ENCODE measurements around the gene CD209.
"Not testable (repeated sequence)": the region's sequence is repeated elsewhere in the genome, so short reads cannot be mapped to it uniquely, and the experiment has no call there.

CD209 gene

GRCh38 chr19:7748171-7748570 lies 837 bp upstream of the CD209 start:
- no peaks in the 10 kb centered on the region for H3K4me1 ChIP-seq (ENCODE audit: control insufficient read depth, insufficient read depth, low read length)

DNA sequence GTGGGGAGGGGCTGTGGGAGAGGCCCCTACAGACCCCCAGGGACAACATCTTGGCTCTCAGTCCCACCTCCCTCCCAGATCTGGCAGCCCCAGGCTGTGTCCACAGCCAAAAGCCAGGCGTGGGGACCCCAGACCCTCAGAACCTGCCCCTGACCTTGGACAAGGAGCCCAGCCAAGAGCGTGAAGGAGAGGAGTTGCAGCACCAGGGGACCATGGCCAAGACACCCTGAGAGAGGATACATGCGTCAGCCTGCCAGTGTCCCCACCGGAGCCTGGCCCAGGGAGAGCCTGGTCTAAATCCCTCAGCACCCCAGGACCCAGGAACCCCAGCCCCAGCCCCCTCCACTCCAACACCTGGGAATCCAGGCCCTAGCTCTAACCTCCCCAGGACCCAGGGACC lies 1.0 kb downstream of the CD209 start:
- H3K36me3 ChIP-seq (ENCODE audit: control insufficient read depth in 2 of 2, insufficient read depth in 2 of 2, low read length in 2 of 2); H3K27ac ChIP-seq (ENCODE audit: low read length); H3K4me3 ChIP-seq (ENCODE audit: low read length in 2 of 2); H3K4me1 ChIP-seq (ENCODE audit: control insufficient read depth, insufficient read depth, low read length); H3K9ac ChIP-seq (ENCODE audit: low read length in 2 of 2); H3K9me3 ChIP-seq (ENCODE audit: control insufficient read depth in 2 of 2, low read length in 2 of 2); H3K27me3 ChIP-seq (ENCODE audit: control insufficient read depth in 1 of 2, insufficient read depth in 2 of 2, low read length in 2 of 2): not testable (repeated sequence)

More at GRCh38 chr19:7748171-7748570, 837 bp upstream of the CD209 start:
- no peak overlapping the region for H3K4me3 ChIP-seq (ENCODE audit: low read length in 2 of 2)
- no peak overlapping the region for H3K9ac ChIP-seq (ENCODE audit: low read length in 2 of 2)
- peaks cover 6 to 7% of the 10 kb centered on the region in 2 donors for H3K27me3 ChIP-seq (ENCODE audit: control insufficient read depth in 1 of 2, insufficient read depth in 2 of 2, low read length in 2 of 2)
- H3K9me3 ChIP-seq (ENCODE audit: control insufficient read depth in 2 of 2, low read length in 2 of 2): no peaks in the 10 kb centered on the region
- no peak overlapping the region for H3K27ac ChIP-seq (ENCODE audit: low read length)
- H3K36me3 ChIP-seq (ENCODE audit: control insufficient read depth in 2 of 2, insufficient read depth in 2 of 2, low read length in 2 of 2): no peaks in the 10 kb centered on the region

DNA sequence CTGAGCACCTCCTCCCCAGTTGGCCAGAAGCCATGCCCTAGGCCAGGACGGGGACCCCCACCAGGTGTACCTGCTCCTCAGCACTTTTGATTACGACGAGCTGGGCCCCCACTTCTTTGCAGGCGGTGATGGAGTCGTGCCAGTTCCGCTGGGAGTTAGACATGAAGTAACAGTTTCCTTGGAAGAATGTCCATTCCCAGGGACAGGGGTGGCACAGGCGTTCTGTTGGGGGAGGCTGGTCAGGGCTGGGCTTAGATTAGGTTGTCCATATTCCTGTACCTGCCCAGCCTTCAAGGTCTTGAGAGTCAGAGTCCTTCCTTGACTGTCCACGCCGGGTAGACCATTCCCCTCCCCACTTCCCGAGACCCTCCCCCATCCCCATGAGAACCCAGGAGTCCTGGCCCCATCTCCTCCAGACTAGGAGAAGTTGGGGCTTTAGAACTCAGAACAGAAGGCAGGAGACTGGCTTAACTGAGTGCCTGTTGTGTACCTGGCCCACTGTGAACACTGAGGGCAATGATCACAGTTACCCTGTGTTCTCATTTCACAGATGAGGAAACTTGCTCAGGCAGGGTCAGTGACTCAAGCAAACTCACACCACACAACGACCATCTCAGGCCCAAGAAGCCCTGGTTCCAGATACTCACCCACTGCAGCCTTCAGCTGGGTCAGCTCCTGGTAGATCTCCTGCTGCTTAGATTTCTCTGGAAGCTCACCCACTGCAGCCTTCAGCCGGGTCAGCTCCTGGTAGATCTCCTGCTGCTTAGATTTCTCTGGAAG lies 2.3 kb downstream of the CD209 start:
- Histone ChIP-seq H3K36me3 (ENCODE audit: control insufficient read depth in 2 of 2, insufficient read depth in 2 of 2, low read length in 2 of 2) (no peaks in the 10 kb centered on the region), H3K27me3 (ENCODE audit: control insufficient read depth in 1 of 2, insufficient read depth in 2 of 2, low read length in 2 of 2) (peaks cover 7 to 8% of the 10 kb centered on the region in 2 donors), H3K9ac (ENCODE audit: low read length in 2 of 2) (no peak overlapping the region), H3K4me3 (ENCODE audit: low read length in 2 of 2) (no peak overlapping the region), H3K4me1 (ENCODE audit: control insufficient read depth, insufficient read depth, low read length) (no peaks in the 10 kb centered on the region), H3K27ac (ENCODE audit: low read length) (no peak overlapping the region), H3K9me3 (ENCODE audit: control insufficient read depth in 2 of 2, low read length in 2 of 2) (no peaks in the 10 kb centered on the region)

GRCh38 chr19:7744199-7744786 lies 3.0 kb downstream of the CD209 start:
- Histone ChIP-seq H3K27me3 (ENCODE audit: control insufficient read depth in 1 of 2, insufficient read depth in 2 of 2, low read length in 2 of 2) (peaks cover 7 to 8% of the 10 kb centered on the region in 2 donors), H3K9ac (ENCODE audit: low read length in 2 of 2) (no peak overlapping the region), H3K36me3 (ENCODE audit: control insufficient read depth in 2 of 2, insufficient read depth in 2 of 2, low read length in 2 of 2) (no peaks in the 10 kb centered on the region), H3K4me1 (ENCODE audit: control insufficient read depth, insufficient read depth, low read length) (no peaks in the 10 kb centered on the region), H3K27ac (ENCODE audit: low read length) (no peak overlapping the region), H3K9me3 (ENCODE audit: control insufficient read depth in 2 of 2, low read length in 2 of 2) (no peaks in the 10 kb centered on the region), H3K4me3 (ENCODE audit: low read length in 2 of 2) (no peak overlapping the region)

- H3K4me3 ChIP-seq (ENCODE audit: low read length in 2 of 2): no peak overlapping the region
- H3K9ac ChIP-seq (ENCODE audit: low read length in 2 of 2): no peak overlapping the region
- no peak overlapping the region for H3K27ac ChIP-seq (ENCODE audit: low read length)
- H3K9me3 ChIP-seq (ENCODE audit: control insufficient read depth in 2 of 2, low read length in 2 of 2): no peaks in the 10 kb centered on the region
- no peaks in the 10 kb centered on the region for H3K4me1 ChIP-seq (ENCODE audit: control insufficient read depth, insufficient read depth, low read length)
- H3K36me3 ChIP-seq (ENCODE audit: control insufficient read depth in 2 of 2, insufficient read depth in 2 of 2, low read length in 2 of 2): no peaks in the 10 kb centered on the region
- H3K27me3 ChIP-seq (ENCODE audit: control insufficient read depth in 1 of 2, insufficient read depth in 2 of 2, low read length in 2 of 2): peaks cover 7 to 8% of the 10 kb centered on the region in 2 donors
Observed at GRCh38 chr19:7743425-7743841, 3.9 kb downstream of the CD209 start.

GRCh38 chr19:7742991-7743390 lies 4.3 kb downstream of the CD209 start:
- no peaks in the 10 kb centered on the region for H3K9me3 ChIP-seq (ENCODE audit: control insufficient read depth in 2 of 2, low read length in 2 of 2)
- H3K36me3 ChIP-seq (ENCODE audit: control insufficient read depth in 2 of 2, insufficient read depth in 2 of 2, low read length in 2 of 2): no peaks in the 10 kb centered on the region
- no peak overlapping the region for H3K9ac ChIP-seq (ENCODE audit: low read length in 2 of 2)
- peaks cover 5 to 6% of the 10 kb centered on the region in 2 donors for H3K27me3 ChIP-seq (ENCODE audit: control insufficient read depth in 1 of 2, insufficient read depth in 2 of 2, low read length in 2 of 2)
- H3K27ac ChIP-seq (ENCODE audit: low read length): no peak overlapping the region
- H3K4me1 ChIP-seq (ENCODE audit: control insufficient read depth, insufficient read depth, low read length): no peaks in the 10 kb centered on the region
- no peak overlapping the region for H3K4me3 ChIP-seq (ENCODE audit: low read length in 2 of 2)

- Histone ChIP-seq H3K4me3 (ENCODE audit: low read length in 2 of 2) (no peak overlapping the region), H3K36me3 (ENCODE audit: control insufficient read depth in 2 of 2, insufficient read depth in 2 of 2, low read length in 2 of 2) (no peaks in the 10 kb centered on the region), H3K27ac (ENCODE audit: low read length) (no peak overlapping the region), H3K27me3 (ENCODE audit: control insufficient read depth in 1 of 2, insufficient read depth in 2 of 2, low read length in 2 of 2) (peaks cover 1 to 2% of the 10 kb centered on the region in 2 donors), H3K9ac (ENCODE audit: low read length in 2 of 2) (no peak overlapping the region), H3K4me1 (ENCODE audit: control insufficient read depth, insufficient read depth, low read length) (no peaks in the 10 kb centered on the region), H3K9me3 (ENCODE audit: control insufficient read depth in 2 of 2, low read length in 2 of 2) (no peaks in the 10 kb centered on the region)
Observed at GRCh38 chr19:7742575-7742974, 4.8 kb downstream of the CD209 start.

DNA sequence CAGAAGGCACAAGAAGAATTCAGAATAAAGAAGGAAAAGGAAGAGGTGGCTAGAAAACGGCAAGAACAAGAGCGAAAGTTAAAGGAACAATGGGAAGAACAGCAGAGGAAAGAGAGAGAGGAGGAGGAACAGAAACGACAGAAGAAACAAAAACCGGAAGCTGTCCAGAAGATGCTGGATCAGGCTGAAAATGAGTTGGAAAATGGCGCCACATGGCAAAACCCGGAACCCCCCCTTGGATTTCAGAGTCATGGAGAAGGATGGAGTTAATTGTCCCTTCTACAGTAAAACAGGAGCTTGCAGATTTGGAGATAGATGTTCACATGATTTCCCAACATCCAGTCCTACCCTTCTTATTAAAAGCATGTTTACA lies 6.7 kb downstream of the CD209 start:
- Histone ChIP-seq H3K27ac (ENCODE audit: low read length) (no peak overlapping the region), H3K36me3 (ENCODE audit: control insufficient read depth in 2 of 2, insufficient read depth in 2 of 2, low read length in 2 of 2) (no peaks in the 10 kb centered on the region), H3K27me3 (ENCODE audit: control insufficient read depth in 1 of 2, insufficient read depth in 2 of 2, low read length in 2 of 2) (peaks cover 2 to 3% of the 10 kb centered on the region in 2 donors), H3K9ac (ENCODE audit: low read length in 2 of 2) (no peak overlapping the region), H3K9me3 (ENCODE audit: control insufficient read depth in 2 of 2, low read length in 2 of 2) (no peaks in the 10 kb centered on the region), H3K4me3 (ENCODE audit: low read length in 2 of 2) (no peak overlapping the region), H3K4me1 (ENCODE audit: control insufficient read depth, insufficient read depth, low read length) (no peaks in the 10 kb centered on the region)

- no peaks in the 10 kb centered on the region for H3K36me3 ChIP-seq (ENCODE audit: control insufficient read depth in 2 of 2, insufficient read depth in 2 of 2, low read length in 2 of 2)
- no peaks in the 10 kb centered on the region for H3K9me3 ChIP-seq (ENCODE audit: control insufficient read depth in 2 of 2, low read length in 2 of 2)
- no peak overlapping the region for H3K4me3 ChIP-seq (ENCODE audit: low read length in 2 of 2)
- no peak overlapping the region for H3K27ac ChIP-seq (ENCODE audit: low read length)
- H3K9ac ChIP-seq (ENCODE audit: low read length in 2 of 2): no peak overlapping the region
- H3K27me3 ChIP-seq (ENCODE audit: control insufficient read depth in 1 of 2, insufficient read depth in 2 of 2, low read length in 2 of 2): peaks cover 2 to 3% of the 10 kb centered on the region in 2 donors
- no peaks in the 10 kb centered on the region for H3K4me1 ChIP-seq (ENCODE audit: control insufficient read depth, insufficient read depth, low read length)
Observed at GRCh38 chr19:7739801-7740681, 7.3 kb downstream of the CD209 start.

GRCh38 chr19:7739211-7739755 lies 8.1 kb downstream of the CD209 start:
- H3K27me3 ChIP-seq (ENCODE audit: control insufficient read depth in 1 of 2, insufficient read depth in 2 of 2, low read length in 2 of 2): peaks cover 6 to 7% of the 10 kb centered on the region in 2 donors
- H3K4me3 ChIP-seq (ENCODE audit: low read length in 2 of 2): no peak overlapping the region
- no peaks in the 10 kb centered on the region for H3K9me3 ChIP-seq (ENCODE audit: control insufficient read depth in 2 of 2, low read length in 2 of 2)
- H3K27ac ChIP-seq (ENCODE audit: low read length): no peak overlapping the region
- no peak overlapping the region for H3K9ac ChIP-seq (ENCODE audit: low read length in 2 of 2)
- no peaks in the 10 kb centered on the region for H3K36me3 ChIP-seq (ENCODE audit: control insufficient read depth in 2 of 2, insufficient read depth in 2 of 2, low read length in 2 of 2)
- no peaks in the 10 kb centered on the region for H3K4me1 ChIP-seq (ENCODE audit: control insufficient read depth, insufficient read depth, low read length)

Measured in stomach smooth muscle (tissue), 2 donors.